HG03571 (cell line): ENCODE results near the gene IFITM5.
"Not testable (repeated sequence)": the region's sequence is repeated elsewhere in the genome, so short reads cannot be mapped to it uniquely, and the experiment has no call there.

ENCODE experiments used
- ATAC-seq: cut with Tn5 transposase; IDR thresholded peaks from one replicate; pipeline ENCODE4 v1.9.1; 2021; ENCODE audit not compliant: unreplicated experiment

Gene IFITM5

DNA sequence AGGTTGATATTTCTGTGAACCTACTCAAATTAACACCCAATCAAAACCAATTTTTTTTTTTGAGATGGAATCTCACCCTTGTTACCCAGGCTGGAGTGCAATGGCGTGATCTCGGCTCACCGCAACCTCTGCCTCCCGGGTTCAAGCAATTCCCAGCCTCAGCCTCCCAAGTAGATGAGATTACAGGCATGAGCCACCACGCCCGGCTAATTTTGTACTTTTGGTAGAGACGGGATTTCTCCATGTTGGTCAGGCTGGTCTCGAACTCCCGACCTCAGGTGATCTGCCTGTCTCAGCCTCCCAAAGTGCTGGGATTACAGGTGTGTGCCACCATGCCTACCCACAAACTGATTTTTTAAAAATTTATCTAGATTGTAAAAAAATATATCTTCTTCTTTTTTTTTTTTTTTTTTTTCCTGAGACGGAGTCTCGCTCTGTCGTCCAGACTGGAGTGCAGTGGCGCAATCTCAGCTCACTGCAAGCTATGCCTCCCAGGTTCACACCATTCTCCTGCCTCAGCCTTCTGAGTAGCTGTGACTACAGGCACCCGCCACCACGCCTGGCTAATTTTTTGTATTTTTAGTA is 29.3 kb upstream of the IFITM5 start:
- ATAC-seq, result not testable (repeated sequence)

DNA sequence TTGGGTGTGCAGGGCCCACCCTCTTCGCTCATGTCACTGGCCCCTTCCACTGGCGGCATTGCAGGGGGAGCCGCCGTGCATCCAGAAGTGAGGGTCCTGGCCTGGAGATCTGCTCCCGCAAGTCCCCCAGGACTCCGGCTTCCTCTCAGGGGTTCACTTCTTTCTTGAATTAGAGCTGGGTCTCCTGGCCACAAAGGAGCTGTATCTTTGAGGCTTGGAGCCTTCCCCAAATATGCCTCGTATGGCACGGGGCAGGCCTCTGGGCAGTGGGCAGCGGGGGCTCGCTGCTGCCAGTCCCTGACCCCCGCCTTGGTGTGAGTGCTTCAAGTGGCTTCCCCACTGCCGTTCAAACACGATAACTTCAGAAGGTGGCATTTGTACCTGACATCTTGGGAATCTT is 28.7 kb upstream of the IFITM5 start:
- no peak for ATAC-seq

DNA sequence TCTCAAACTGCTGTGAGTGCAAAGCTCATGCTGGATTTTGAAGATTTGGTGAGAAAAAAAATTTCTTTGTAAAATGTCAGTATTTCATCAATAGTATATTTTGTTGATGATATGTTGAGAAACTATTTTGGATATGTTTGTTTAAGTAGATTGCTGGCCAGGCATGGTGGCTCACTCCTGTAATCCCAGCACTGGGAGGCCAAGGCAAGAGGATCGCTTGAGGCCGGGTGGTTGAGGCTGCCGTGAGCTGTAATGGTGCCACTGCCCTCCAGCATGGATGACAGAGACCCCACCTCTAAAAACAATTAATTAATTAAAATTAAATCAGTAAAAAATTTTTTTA is 28.2 kb upstream of the IFITM5 start:
- no peak for ATAC-seq

DNA sequence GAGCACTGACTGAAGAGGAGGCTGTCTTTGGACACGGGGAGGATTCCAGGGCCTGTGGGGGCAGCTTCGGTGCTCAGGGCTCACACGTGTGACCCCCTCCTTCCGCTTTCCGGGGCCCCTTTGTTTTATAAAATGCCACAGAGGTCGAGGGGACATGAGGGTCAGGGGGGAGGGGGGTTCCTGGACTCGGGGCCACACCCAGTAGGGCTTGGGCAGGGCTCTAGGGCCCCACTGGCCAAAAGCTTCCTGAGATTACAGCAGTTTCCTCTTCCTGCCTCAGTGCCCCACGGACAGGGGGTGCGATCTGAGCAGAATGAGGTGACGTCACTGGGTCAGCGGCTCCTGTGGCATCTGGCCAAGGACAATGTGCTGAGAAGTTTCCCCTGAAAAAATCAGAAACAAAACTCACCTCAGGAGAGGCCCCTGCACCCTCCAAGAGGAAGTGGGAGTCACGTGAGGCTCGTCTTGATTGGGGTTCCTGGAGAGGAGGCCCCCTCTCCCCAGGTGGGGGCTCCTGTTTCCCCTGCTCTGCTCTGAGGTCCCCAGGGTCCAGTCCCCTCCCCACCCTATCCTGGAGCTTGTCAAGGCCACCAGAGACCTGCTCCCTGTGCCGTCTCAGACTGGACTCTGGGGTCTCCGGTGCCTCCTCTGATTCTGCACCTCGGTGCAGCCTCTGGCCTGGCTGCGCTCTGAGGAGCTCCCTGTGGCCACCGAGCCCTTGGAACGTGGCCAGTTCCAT is 27.7 kb upstream of the IFITM5 start:
- peak; percentile 64 for ATAC-seq

DNA sequence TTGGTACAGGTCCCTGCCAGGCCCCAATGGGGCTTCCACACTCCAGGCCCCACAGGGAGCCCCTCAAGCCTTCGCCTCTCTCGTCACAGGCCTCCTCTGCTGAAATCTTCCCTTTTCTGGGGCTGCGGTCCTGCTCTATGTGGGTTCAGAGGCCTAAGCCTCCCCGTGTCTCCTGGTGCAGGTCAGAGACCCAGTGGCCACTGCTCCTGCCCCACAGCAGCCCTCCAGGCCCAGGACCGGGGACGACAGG is 27.2 kb upstream of the IFITM5 start:
- no peak for ATAC-seq

DNA sequence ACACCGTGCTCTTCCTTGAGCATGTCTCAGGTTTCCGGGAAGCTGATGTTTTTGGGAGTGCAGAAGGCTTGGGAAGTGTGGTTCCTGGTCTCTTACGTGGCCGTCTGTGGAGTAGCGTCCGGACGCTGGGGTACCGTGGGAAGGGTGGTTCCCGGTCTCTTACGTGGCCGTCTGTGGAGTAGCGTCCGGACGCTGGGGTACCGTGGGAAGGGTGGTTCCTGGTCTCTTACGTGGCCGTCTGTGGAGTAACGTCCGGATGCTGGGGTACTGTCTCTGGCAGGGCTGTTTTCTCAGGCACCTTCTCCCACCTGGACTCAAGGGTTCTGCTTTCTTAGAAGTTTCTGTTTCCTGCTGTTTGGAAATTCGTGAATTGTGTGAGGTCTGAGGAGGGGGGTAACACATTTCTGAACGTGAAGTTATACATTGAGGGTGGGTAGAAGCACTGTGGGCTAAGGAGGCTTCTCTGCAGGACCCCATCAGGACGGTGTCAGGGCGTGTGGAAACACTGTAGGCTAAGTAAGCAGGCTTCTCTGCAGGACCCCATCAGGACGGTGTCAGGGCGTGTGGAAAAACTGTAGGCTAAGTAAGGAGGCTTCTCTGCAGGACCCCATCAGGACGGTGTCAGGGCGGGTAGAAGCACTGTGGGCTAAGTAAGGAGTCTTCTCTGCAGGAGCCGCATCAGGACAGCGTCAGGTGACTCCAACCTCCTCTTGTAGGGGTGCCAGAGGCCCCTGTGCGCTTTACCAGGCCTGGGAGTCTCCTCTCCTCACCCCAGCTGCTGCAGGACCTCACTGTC is 26.7 kb upstream of the IFITM5 start:
- ATAC-seq, result no peak

DNA sequence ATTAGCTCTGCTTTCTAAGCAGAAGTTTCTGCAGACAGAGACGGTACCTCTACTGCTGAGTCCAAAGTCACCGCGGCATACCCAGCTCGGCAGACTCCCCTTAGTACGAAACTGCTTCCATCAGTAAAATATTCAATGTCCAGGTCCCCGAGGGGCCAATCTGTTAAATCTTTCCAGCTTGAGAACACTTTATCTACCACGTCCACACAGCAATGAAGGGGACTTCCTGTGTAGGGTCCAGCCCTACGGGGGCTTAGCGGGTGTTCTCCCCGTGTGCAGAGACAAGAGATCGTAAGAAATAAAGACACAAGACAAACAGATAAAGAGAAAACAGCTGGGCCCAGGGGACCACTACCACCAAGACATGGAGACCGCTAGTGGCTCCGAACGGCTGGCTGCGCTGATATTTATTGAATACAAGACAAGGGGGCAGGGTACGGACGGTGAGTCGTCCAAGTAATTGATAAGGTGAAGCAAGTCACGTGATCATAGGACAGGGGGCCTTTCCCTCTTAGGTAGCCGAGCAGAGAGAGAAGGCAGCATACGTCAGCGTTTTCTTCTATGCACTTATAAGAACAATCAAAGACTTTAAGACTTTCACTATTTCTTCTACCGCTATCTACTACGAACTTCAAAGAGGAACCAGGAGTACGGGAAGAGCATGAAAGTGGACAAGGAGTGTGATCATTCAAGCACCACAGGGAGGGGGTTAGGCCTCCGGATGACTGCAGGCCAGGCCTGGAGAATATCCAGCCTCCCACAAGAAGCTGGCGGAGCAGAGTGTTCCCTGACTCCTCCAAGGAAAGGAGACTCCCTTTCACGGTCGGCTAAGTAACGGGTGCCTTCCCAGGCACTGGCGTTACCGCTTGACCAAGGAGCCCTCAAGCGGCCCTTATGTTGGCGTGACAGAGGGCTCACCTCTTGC is 25.5 kb upstream of the IFITM5 start:
- not testable (repeated sequence) for ATAC-seq

DNA sequence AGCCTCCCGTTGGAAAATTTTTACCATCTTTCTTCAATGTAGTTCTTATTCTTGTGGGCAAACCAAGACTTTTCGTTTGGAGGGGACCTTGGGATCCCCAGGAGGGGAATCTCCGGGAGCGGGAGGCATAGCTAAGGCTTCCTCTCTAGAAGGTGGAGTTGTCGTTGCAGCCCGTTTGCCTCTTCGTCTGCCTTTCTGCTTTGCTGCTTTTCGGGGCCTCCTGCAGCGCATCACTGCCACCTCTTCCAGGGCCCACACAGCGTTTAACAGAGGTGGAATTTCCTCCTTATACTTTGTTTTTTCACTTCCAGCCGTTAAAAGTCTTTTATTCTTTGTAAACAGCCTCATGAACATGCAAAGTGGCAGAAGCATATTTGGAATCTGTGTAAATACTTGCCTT is 24.8 kb upstream of the IFITM5 start:
- no peak for ATAC-seq

DNA sequence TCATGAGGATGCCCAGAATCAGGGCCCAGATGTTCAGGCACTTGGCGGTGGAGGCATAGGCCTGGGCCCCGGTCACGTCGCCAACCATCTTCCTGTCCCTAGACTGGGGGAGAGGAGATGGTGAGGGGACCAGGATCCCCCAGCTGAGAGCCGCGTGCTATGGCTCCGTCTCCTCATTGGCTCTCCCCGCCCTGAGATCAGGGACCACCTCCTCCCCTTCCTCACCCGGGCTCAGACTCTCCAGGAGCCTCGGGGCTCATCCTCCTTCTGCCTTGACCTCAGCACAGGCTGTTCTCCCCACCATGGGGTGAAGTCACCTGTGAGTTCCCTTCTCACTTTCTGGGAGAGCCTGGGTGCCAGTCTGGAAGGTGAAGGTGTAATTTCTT is 20.6 kb upstream of the IFITM5 start:
- ATAC-seq, result not testable (repeated sequence)

DNA sequence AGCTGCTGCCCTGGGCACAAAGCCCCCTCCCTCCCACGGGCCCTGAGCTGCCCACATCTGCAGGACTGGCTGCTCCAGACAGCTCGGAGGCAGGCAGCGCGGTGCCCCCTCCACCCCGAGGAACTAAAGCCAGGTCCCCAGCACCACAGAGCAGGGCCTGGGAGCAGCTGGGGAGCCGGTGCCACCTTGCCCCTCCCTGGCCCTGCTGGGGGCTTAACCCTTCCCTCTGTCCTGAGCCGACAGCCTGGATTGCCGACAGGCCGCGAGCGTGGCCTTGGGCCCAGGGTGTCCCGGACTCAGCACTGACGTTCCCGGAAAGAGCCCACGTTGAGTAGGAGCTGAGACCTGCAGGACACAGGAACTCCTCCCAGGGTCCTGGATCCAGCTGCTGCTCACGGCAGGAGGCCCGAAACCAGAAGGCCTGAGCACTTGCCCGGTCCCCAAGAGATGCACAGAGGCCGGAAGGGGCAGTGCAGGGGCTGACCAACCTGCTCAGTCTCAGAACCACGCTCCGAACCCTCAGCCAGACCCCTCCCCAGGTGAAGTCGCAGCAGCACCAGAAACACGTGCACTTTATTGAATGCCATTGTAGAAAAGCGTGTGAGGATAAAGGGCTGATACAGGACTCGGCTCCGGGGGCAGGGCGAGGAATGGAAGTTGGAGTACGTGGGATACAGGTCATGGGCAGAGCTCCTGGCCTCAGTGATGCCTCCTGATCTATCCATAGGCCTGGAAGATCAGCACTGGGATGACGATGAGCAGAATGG is 20.0 kb upstream of the IFITM5 start:
- not testable (repeated sequence) for ATAC-seq

DNA sequence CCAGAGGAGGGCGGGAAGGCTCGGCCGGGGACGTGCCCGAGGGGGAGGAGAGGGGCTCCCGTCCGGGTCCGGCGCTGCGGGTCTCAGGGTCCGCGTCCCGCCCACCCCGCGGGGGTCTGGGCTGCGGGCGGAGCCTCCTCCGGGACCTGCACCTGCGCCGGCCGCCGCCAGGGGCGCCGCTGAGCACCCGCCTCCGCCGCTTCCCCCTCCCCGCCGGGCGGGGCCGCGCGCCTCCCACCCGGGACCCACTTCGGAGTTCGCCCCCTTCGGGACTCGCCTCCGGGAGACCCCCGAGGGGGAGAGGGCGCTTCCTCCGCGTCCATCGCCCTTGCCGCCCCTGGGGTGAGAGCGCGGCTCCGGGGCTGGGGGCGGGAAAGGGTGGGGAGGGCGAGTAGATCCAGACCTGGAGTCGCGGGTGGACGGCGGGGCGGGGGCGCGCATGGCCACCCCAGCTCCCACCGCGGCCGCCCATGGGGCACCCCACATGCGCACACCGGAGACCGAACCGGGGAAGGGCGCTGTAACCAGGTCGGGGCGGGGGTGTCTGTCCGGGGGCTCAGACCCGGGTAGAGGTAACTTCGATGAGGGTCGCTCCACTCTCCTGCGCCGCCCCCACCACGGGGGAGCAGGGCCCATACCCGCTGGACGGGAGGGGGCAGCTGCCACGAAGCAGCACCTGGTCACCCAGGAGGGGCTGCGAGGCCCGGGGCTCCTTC is 19.2 kb upstream of the IFITM5 start:
- ATAC-seq, result peak; percentile 42

DNA sequence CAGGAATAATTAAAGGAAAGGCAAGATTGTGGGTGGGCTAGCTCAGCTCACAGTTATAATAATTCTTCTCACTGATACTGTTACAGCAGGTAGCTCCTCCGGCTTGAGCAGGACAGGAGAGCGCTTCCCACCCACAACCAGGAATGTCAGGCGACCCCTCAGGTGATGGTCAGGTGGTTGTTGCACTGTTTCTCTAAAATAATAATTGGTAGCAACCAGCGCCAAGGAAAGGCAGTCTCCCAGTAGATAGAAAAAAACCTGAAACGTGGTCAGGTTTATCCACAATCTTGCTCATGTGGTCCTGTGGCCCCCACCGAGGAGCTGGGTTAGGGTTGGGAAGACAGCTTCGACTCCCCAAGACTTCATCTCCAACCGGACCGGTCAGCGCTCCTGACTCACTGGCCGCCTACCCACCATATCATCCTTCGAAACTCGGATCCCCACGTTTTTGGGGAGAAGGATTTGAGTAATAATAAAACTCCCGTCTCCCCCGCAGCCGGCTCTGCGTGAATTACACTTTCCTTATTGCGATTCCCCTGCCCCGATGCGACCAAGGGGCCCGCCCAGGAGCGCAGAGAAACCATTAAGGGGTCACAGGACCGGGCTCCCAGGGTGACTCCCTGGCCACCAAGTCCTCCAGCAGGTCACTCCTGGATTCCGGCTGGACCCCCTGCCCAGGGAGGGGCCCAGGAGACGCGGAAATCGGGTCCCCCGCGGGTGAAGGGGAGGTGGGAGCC is 18.5 kb upstream of the IFITM5 start:
- ATAC-seq, result not testable (repeated sequence)

DNA sequence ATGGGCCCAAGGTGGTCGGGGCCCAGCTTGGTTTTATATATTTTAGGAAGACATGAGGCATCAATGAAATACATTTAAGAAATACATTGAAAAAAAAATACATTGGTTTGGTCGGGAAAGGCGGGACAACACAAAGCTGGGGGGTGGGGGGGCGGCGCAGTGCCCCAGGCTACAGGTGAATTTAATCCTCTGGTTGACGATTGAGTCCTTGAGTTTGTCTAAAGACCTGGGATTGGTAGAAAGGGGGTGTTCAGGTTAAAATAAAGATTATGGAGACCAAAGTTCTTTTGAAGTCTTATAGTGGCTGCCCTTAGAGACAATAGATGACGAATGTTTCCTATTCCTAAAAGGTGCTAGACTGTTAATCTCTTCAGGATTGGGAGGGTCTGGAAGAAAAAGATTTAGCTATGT is 17.6 kb upstream of the IFITM5 start:
- no peak for ATAC-seq

DNA sequence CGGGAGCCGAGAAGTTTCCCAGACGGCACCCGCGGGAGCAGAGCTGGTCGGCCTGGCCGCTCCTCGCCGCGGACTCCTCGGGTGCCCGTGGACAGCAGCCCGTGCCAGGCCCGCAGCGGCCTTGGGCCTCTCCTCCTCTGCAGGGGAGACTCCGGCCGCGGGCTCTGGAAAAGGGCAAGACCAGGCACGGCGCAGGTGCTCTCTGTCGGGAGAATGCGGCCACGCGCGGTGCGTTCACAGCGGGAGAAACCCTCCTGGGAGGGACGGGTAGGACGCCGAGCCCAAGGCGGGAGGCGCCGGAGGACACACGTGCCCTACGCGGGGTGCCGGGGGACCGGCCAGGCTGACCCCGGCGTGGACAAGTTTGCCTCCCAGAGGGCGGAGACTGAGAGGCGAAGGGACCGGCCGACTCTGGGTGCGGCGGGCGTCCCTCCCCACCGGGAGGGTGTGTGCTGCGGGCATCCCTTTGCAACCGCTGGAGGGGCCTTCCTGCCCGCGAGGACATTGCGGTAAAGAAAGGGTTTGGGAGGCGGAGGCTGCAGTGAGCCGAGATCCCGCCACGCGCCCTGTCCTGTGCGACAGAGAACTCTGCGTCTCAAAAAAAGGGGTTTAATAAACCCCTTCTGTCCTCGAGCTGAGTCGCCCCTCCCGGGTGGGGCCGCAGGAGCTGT is 16.8 kb upstream of the IFITM5 start:
- no peak for ATAC-seq

DNA sequence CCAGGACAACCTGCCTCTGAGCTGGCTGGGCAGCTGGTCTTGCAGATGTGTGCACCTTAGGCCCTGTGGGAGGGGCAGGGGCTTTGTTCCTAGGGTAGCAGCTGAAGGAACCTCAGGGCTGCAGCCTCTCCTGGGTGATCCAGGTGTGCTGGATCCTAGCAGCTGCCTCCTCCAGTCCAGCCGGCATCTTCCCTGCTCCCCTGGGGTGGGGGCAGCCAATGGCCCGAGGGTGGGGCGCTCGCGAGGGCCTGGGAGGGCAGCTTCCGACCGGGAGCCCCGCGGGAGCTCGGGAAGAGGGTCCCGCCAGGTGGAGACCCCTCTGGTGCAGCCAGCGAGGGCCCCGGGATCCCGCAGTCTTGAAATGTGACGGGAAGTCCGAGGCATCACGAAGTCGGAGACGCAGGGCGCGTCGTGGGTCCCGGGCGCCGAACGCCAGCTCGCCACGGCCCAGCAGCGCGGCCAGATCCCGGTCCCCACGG is 16.2 kb upstream of the IFITM5 start:
- no peak for ATAC-seq

DNA sequence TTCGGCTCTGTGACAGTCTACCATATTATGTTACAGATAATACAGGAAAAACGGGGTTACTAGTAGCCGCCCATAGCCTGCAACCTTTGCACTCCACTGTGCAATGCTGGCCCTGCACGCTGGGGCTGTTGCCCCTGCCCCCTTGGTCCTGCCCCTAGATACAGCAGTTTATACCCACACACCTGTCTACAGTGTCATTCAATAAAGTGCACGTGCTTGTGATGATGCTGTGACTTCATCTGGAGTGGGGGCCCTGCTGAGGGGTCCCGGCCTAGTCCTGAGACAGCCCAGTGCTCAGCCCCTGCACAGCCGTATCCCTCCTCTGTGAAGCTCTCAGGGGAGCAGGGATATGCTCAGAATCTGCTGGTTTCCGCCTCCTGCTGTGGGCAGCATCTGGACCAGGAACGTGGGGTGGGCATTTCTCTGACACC is 15.7 kb upstream of the IFITM5 start:
- no peak for ATAC-seq

DNA sequence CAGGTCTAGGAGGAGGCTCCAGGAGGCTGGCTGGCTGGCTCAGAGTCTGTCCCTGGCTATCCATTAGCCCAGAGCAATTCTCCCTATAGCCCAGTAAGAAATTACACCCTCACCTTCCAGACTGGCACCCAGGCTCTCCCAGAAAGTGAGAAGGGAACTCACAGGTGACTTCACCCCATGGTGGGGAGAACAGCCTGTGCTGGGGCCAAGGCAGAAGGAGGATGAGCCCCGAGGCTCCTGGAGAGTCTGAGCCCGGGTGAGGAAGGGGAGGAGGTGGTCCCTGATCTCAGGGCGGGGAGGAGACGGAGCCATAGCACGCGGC is 15.2 kb upstream of the IFITM5 start:
- ATAC-seq, result not testable (repeated sequence)

DNA sequence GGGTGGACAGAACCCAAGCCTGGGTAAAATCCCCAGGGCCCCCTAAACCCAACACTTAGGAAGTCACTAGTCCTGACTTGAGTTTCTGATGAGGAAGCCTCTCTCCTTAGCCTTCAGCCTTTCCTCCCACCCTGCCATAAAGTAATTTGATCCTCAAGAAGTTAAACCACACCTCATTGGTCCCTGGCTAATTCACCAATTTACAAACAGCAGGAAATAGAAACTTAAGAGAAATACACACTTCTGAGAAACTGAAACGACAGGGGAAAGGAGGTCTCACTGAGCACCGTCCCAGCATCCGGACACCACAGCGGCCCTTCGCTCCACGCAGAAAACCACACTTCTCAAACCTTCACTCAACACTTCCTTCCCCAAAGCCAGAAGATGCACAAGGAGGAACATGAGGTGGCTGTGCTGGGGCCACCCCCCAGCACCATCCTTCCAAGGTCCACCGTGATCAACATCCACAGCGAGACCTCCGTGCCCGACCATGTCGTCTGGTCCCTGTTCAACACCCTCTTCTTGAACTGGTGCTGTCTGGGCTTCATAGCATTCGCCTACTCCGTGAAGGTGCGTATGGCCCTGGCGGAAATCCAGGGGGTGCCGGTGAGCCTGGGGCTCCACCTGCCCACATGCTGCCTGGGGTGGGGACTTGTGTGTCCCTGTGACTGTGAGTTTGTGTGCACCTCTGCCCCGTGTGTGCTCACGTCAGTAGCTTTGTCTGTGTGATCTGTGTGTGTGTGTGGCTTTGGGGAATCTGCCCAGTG is 14.6 kb upstream of the IFITM5 start, which contains the start of gene IFITM1:
Gene IFITM1, plus strand, starts transcription at position 254 of the 767 bp plus-strand sequence. Its CDS starts 131 bp downstream, at position 385.
- ATAC-seq, result peak; percentile 30
